Measurements from ENCODE around the gene RUNX3.

GRCh38 chr1:24968941-24969585 lies 39.0 kb upstream of the RUNX3 start:
- no peak for TF ChIP-seq ZNF571 (tag by site-specific recombination; IDR thresholded peaks at IDR 0.05)
- TF ChIP-seq ZNF274 (IDR thresholded peaks at IDR 0.05; ENCODE audit: low read length) = no peak
- no peak for TF ChIP-seq ZNF274 (tag by site-specific recombination; IDR thresholded peaks at IDR 0.05; ENCODE audit: borderline replicate concordance)

Measured in HEK293 (cell line).